AG09319 (cell line): ENCODE measurements around the gene XBP1.

ENCODE experiments used
- DNase-seq: peaks from one replicate; pipeline ENCODE4 v3.0.0-alpha.2; 2010; ENCODE audit warnings: low read depth; ENCODE audit errors: extremely low read depth
- CTCF ChIP-seq: IDR thresholded peaks from 2 replicates; pipeline ENCODE4 v1.5.1; 2011; ENCODE audit warnings: low read depth, mild to moderate bottlenecking, inconsistent platforms, low read length, moderate library complexity

The XBP1 gene

GRCh38 chr22:28780296-28780695 is 20.1 kb downstream of the XBP1 start:
- no peak for TF ChIP-seq CTCF
- no peak for DNase-seq

- no peak for DNase-seq
- TF ChIP-seq CTCF = no peak
These were observed 20.5 kb downstream of the XBP1 start for GRCh38 chr22:28779833-28780232.

GRCh38 chr22:28774378-28774777 is 26.0 kb downstream of the XBP1 start:
- no peak for TF ChIP-seq CTCF
- no peak for DNase-seq

GRCh38 chr22:28773461-28773867 is 26.9 kb downstream of the XBP1 start:
- no peak for TF ChIP-seq CTCF
- DNase-seq = no peak

GRCh38 chr22:28772633-28773460 is 27.5 kb downstream of the XBP1 start, which contains the start of gene CCDC117:
Gene CCDC117, plus strand, starts transcription at chr22:28772695. Its CDS starts 155 bp downstream, at chr22:28772850.
- TF ChIP-seq CTCF = no peak; the same call in 1 of the 2 replicates
- peak; percentile 90 for DNase-seq

GRCh38 chr22:28771195-28771791 is 29.1 kb downstream of the XBP1 start:
- no peak for DNase-seq
- no peak for TF ChIP-seq CTCF

GRCh38 chr22:28769394-28770085 is 30.8 kb downstream of the XBP1 start:
- no peak for TF ChIP-seq CTCF
- no peak for DNase-seq
